Caco-2 (cell line): ENCODE data around the gene SNAP25. TPM values are rescaled to one million over a fixed set of nuclear protein-coding genes. Genes with fewer than 3 reads are reported as not detected.

Experiments used
- BruUV-seq: library from RNA; stranded (reverse); fragments of 400-500 nt; replicated peaks from 2 replicates; lab custom pipeline; 2021; lab: Mats Ljungman, UMichigan
- CTCF ChIA-PET: fragments of 300-600 bp; sonication (Branson Sonifier 250); formaldehyde crosslinking; loops from one replicate; lab custom pipeline; 2022; ENCODE audit warnings: antibody characterized with exemption; lab: Charles Lee
- POLR2A ChIA-PET: fragments of 300-600 bp; sonication (Branson Sonifier 250); formaldehyde crosslinking; loops from one replicate; lab custom pipeline; 2022; ENCODE audit warnings: antibody characterized with exemption; lab: Charles Lee
- DNase-seq, 2 experiments: peaks; one replicate each; pipeline versions ENCODE4 v3.0.0 to v3.0.0-alpha.2; 2020 to 2022
- H3K27me3 ChIP-seq: replicated peaks from 2 replicates; pipeline ENCODE4 v1.6.0; 2011; ENCODE audit warnings: low read length; ENCODE audit not compliant: control insufficient read depth, insufficient read depth
- H3K36me3 ChIP-seq: 2 replicates; pipeline ENCODE4 v1.5.1; 2011; ENCODE audit warnings: low read length; ENCODE audit not compliant: control insufficient read depth, insufficient read depth
- H3K4me1 ChIP-seq: fragments of 250-450 bp; sonication (Bioruptor Pico); 2 replicates; pipeline ENCODE4 v1.5.1; 2020; ENCODE audit warnings: mild to moderate bottlenecking
- H3K4me3 ChIP-seq: 2 replicates; pipeline ENCODE4 v1.5.1; 2011; ENCODE audit warnings: low read depth, mild to moderate bottlenecking, control low read depth, low read length
- H3K9me3 ChIP-seq: fragments of 250-450 bp; sonication (Bioruptor Pico); 2 replicates; pipeline ENCODE4 v1.5.1; 2020; ENCODE audit warnings: mild to moderate bottlenecking, moderate library complexity
- H3K27ac Mint-ChIP-seq: one replicate; pipeline ENCODE4 v1.8.0; 2022; ENCODE audit warnings: mixed read lengths; ENCODE audit not compliant: unreplicated experiment
- H3K27me3 Mint-ChIP-seq: one replicate; pipeline ENCODE4 v1.8.0; 2022; ENCODE audit warnings: mixed read lengths; ENCODE audit not compliant: insufficient read depth, unreplicated experiment
- H3K36me3 Mint-ChIP-seq: one replicate; pipeline ENCODE4 v1.8.0; 2022; ENCODE audit warnings: mild to moderate bottlenecking, mixed read lengths; ENCODE audit not compliant: insufficient read depth, unreplicated experiment
- H3K4me1 Mint-ChIP-seq: one replicate; pipeline ENCODE4 v1.8.0; 2022; ENCODE audit warnings: low read depth, mixed read lengths; ENCODE audit not compliant: unreplicated experiment
- H3K4me3 Mint-ChIP-seq: one replicate; pipeline ENCODE4 v1.8.0; 2022; ENCODE audit warnings: mild to moderate bottlenecking, moderate library complexity, mixed read lengths; ENCODE audit not compliant: unreplicated experiment
- H3K9me3 Mint-ChIP-seq: one replicate; pipeline ENCODE4 v1.8.0; 2022; ENCODE audit warnings: mixed read lengths; ENCODE audit not compliant: unreplicated experiment
- intact Hi-C: fragments of 100-400 bp; cut with micrococcal nuclease; formaldehyde crosslinking; loops from one replicate; pipeline ENCODE4 v1.10.0; 2022; ENCODE audit not compliant: unreplicated experiment
- total RNA-seq: library from RNA; stranded (reverse); gene quantifications from 2 replicates; pipeline ENCODE4 v1.2.3, GENCODE V29; 2022
- TF ChIP-seq, protein P1 (sequence below), 2 experiments: fragments of 200-600 bp in 1 of 2; IDR thresholded peaks; 1 replicate in 1 of 2; 2 replicates in 1 of 2; pipeline versions ENCODE4 v1.5.1 to v1.8.0; 2011 to 2022; ENCODE audit warnings: antibody characterized with exemption in 1 of 2, control low read depth in 1 of 2, inconsistent platforms in 1 of 2, low read depth in 1 of 2, low read length in 1 of 2, mild to moderate bottlenecking in 1 of 2, moderate library complexity in 1 of 2; ENCODE audit not compliant: insufficient read depth in 1 of 2, severe bottlenecking in 1 of 2, unreplicated experiment in 1 of 2

SNAP25 gene
- total RNA-seq, 1 experiment from 2014 or later, result not detected

DNA sequence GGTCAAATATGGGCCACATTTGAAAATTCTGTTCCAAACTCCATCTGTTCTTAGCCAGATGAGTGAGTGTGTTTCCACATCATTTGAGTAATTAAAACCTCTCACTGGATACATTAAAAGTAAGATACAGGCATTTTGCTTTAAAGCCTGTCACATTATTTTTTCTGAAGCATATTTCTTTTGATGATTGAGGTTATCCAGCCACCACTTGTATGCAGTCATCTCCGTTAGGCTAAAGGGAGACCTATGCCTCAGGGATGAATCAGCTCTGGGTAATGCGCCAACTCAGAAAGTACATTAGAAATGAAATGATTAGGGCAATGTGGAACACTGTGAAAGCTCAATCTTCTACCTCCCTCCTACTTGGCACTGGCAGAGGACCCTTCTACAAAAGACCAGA is 90.7 kb downstream of the SNAP25 start:
- Mint-ChIP-seq H3K27ac (no peak overlapping the region), H3K4me1 (peaks cover 6% of the 10 kb centered on the region), H3K4me3 (no peak overlapping the region), H3K9me3 (peaks cover 10% of the 10 kb centered on the region), H3K36me3 (no peaks in the 10 kb centered on the region), H3K27me3 (peaks cover 6% of the 10 kb centered on the region)
- no peaks in the 10 kb centered on the region for H3K36me3 ChIP-seq
- TF ChIP-seq, protein P1, sequence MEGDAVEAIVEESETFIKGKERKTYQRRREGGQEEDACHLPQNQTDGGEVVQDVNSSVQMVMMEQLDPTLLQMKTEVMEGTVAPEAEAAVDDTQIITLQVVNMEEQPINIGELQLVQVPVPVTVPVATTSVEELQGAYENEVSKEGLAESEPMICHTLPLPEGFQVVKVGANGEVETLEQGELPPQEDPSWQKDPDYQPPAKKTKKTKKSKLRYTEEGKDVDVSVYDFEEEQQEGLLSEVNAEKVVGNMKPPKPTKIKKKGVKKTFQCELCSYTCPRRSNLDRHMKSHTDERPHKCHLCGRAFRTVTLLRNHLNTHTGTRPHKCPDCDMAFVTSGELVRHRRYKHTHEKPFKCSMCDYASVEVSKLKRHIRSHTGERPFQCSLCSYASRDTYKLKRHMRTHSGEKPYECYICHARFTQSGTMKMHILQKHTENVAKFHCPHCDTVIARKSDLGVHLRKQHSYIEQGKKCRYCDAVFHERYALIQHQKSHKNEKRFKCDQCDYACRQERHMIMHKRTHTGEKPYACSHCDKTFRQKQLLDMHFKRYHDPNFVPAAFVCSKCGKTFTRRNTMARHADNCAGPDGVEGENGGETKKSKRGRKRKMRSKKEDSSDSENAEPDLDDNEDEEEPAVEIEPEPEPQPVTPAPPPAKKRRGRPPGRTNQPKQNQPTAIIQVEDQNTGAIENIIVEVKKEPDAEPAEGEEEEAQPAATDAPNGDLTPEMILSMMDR (IDR thresholded peaks at IDR 0.05; ENCODE audit: insufficient read depth in 1 of 2, low read depth in 1 of 2, low read length in 1 of 2, severe bottlenecking in 1 of 2, unreplicated experiment in 1 of 2), result no peak
- no TSS peak for BruUV-seq
- DNase-seq, result no peak
- H3K9me3 ChIP-seq, result no peaks in the 10 kb centered on the region
- H3K27me3 ChIP-seq, result no peaks in the 10 kb centered on the region
- H3K4me1 ChIP-seq, result peaks cover 9% of the 10 kb centered on the region
- intact Hi-C loops, result no loop called here
- ChIA-PET CTCF (no interaction called here), POLR2A (no interaction called here)
- H3K4me3 ChIP-seq, result no peak overlapping the region

DNA sequence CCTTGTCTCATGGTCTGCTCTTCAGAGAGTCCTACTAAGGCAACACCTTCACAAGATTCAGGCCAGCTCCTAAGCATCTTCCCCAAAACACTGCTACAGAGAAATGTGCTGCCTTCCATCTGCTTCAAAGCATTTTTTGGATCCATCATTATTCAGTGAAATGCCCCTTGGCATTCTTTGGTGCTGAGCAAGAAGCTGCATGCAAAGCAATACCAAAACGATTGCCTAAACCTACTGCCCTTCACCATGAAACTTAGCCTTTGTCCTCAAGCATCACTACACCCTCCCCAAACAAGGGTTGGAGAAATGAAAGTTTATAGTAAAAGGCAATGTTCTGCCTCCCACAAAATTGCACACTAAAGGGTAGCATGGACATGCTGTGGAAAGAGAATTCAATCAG is 93.5 kb downstream of the SNAP25 start:
- H3K27ac Mint-ChIP-seq, result no peak overlapping the region
- no peaks in the 10 kb centered on the region for H3K27me3 ChIP-seq
- H3K36me3 Mint-ChIP-seq, result no peaks in the 10 kb centered on the region
- no peaks in the 10 kb centered on the region for H3K36me3 ChIP-seq
- H3K9me3 Mint-ChIP-seq, result peaks cover 28% of the 10 kb centered on the region
- peaks cover 18% of the 10 kb centered on the region for H3K4me1 ChIP-seq
- no peak overlapping the region for H3K4me3 Mint-ChIP-seq
- H3K4me1 Mint-ChIP-seq, result peaks cover 9% of the 10 kb centered on the region
- H3K27me3 Mint-ChIP-seq, result peaks cover 6% of the 10 kb centered on the region
- CTCF ChIA-PET, result no interaction called here
- no peak overlapping the region for H3K4me3 ChIP-seq
- TF ChIP-seq, protein P1 (IDR thresholded peaks at IDR 0.05; ENCODE audit: insufficient read depth in 1 of 2, low read depth in 1 of 2, low read length in 1 of 2, severe bottlenecking in 1 of 2, unreplicated experiment in 1 of 2), result no peak
- BruUV-seq, result no TSS peak
- H3K9me3 ChIP-seq, result peaks cover 5% of the 10 kb centered on the region
- DNase-seq, result no peak
- intact Hi-C loops, result no loop called here
- POLR2A ChIA-PET, result no interaction called here

DNA sequence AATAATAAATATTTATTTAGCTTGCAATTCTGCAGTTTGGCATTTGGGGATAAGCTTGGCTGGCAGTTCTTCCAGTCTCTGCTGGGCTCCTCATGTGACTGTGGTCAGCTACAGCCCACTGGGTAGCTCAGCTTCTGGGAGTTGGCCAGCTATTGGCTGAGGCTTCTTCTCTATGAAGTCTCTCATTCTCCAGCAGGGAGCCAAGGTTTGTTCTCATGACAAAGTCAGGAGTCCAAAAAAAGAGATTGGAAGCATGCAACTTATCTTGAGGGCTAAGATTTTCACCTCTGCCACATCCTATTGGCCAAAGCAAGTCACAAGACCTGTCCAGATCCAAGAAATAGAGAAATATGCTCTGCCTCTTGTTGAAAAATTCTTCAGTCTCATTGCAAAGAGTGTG is 94.6 kb downstream of the SNAP25 start:
- intact Hi-C loops, result no loop called here
- Histone ChIP-seq H3K4me1 (peaks cover 18% of the 10 kb centered on the region), H3K27me3 (no peaks in the 10 kb centered on the region), H3K4me3 (no peak overlapping the region), H3K36me3 (no peaks in the 10 kb centered on the region), H3K9me3 (peaks cover 8% of the 10 kb centered on the region)
- no TSS peak for BruUV-seq
- peaks cover 28% of the 10 kb centered on the region for H3K9me3 Mint-ChIP-seq
- H3K4me3 Mint-ChIP-seq, result no peak overlapping the region
- H3K4me1 Mint-ChIP-seq, result peaks cover 9% of the 10 kb centered on the region
- ChIA-PET POLR2A (no interaction called here), CTCF (no interaction called here)
- no peak for DNase-seq
- H3K27me3 Mint-ChIP-seq, result peaks cover 6% of the 10 kb centered on the region
- H3K36me3 Mint-ChIP-seq, result no peaks in the 10 kb centered on the region
- TF ChIP-seq, protein P1 (IDR thresholded peaks at IDR 0.05; ENCODE audit: insufficient read depth in 1 of 2, low read depth in 1 of 2, low read length in 1 of 2, severe bottlenecking in 1 of 2, unreplicated experiment in 1 of 2), result no peak
- H3K27ac Mint-ChIP-seq, result no peak overlapping the region
